Ascending aorta (tissue), 2 donors: Measurements from ENCODE around the gene S100Z. TPM values are rescaled to one million over a fixed set of nuclear protein-coding genes. Genes with fewer than 3 reads are reported as not detected.

ENCODE experiments used
- DNase-seq, 2 donors: peaks; one replicate each; pipeline ENCODE4 v3.0.0-alpha.2; 2019; ENCODE audit warnings: low spot score in 2 of 2
- H3K27ac ChIP-seq, 2 donors: fragments of 200-600 bp; sonication (generic); one replicate each; pipeline ENCODE4 v1.5.1; 2016 to 2017; ENCODE audit warnings: mild to moderate bottlenecking in 1 of 2
- H3K27me3 ChIP-seq: fragments of 200-600 bp; sonication (generic); one replicate; pipeline ENCODE4 v1.5.1; 2017
- H3K36me3 ChIP-seq, 2 donors: fragments of 200-600 bp; sonication (generic); one replicate each; pipeline ENCODE4 v1.5.1; 2016
- H3K4me1 ChIP-seq, 2 donors: fragments of 200-600 bp; sonication (generic); one replicate each; pipeline ENCODE4 v1.5.1; 2016 to 2017; ENCODE audit warnings: mild to moderate bottlenecking in 1 of 2
- H3K4me3 ChIP-seq, 2 donors: fragments of 200-600 bp; sonication (generic); one replicate each; pipeline ENCODE4 v1.5.1; 2016 to 2017; ENCODE audit warnings: mild to moderate bottlenecking in 1 of 2
- H3K9me3 ChIP-seq, 2 donors: fragments of 200-600 bp; sonication (generic); one replicate each; pipeline ENCODE4 v1.5.1; 2016
- intact Hi-C: fragments of 100-400 bp; cut with DNase I; formaldehyde crosslinking; loops from one replicate; pipeline ENCODE4 v1.15.1; 2023
- total RNA-seq: library from RNA; depleted of rRNA; stranded (reverse); fragments of >200 nt; gene quantifications from one replicate; pipeline ENCODE4 v1.1.0, GENCODE V29; 2016
- TF ChIP-seq, protein P1 (sequence below), 3 experiments: fragments of 200-600 bp in 2 of 3; fragments of 450-650 bp in 1 of 3; sonication (generic) in 2 of 3; IDR thresholded peaks; one replicate each; pipeline ENCODE4 v1.5.1; 2016 to 2019; ENCODE audit warnings: antibody characterized with exemption in 3 of 3, mild to moderate bottlenecking in 1 of 3, moderate library complexity in 1 of 3

Gene S100Z
- total RNA-seq: not detected

DNA sequence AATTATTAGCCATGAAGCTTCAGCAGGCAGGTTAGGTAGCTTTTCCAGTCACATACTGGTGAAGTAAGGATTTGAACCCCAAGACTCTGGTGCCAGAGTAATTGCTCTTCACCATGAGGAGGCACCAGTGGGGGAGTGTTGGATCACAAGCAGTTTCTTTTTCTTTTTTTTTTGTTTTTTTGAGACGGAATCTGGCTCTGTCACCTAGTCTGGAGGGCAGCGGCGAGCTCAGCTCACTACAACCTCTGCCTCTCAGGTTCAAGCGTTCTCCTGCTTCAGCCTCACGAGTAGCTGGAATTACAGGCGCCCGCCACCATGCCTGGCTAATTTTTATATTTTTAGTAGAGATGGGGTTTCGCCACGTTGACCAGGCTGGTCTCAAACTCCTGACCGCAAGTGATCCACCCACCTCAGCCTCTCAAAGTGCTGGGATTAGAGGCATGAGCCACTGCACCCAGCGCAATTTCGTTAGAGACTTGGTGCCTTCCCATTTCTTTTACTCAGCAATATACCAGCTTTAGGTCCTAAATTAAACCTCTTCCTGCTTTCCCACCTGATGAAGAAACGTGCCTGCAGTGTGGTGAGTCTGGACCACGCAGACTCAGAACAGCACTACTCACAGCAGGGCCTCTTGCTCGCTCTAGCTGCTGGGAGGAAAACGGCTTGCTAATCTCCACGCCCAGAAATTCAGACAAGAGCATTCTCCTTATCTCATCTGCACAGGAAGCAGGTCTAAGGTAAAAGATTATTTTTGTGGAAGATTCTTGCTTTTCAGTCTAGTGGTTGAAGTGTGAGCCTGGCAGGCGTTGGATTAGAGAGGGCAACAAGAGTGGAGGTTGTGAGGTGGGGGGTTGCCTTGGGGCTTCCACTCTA is at the start of gene S100Z:
Gene S100Z (plus strand): TSS at position 596 of the 873 bp plus-strand sequence. CDS start 25,346 bp downstream, outside the sequence.
- Histone ChIP-seq H3K36me3 (no peaks in the 10 kb centered on the region), H3K9me3 (no peaks in the 10 kb centered on the region), H3K27me3 (no peaks in the 10 kb centered on the region), H3K4me1 (no peaks in the 10 kb centered on the region), H3K4me3 (no peak within 1 kb of the TSS), H3K27ac (no peak within 1 kb of the TSS)
- TF ChIP-seq, protein P1, sequence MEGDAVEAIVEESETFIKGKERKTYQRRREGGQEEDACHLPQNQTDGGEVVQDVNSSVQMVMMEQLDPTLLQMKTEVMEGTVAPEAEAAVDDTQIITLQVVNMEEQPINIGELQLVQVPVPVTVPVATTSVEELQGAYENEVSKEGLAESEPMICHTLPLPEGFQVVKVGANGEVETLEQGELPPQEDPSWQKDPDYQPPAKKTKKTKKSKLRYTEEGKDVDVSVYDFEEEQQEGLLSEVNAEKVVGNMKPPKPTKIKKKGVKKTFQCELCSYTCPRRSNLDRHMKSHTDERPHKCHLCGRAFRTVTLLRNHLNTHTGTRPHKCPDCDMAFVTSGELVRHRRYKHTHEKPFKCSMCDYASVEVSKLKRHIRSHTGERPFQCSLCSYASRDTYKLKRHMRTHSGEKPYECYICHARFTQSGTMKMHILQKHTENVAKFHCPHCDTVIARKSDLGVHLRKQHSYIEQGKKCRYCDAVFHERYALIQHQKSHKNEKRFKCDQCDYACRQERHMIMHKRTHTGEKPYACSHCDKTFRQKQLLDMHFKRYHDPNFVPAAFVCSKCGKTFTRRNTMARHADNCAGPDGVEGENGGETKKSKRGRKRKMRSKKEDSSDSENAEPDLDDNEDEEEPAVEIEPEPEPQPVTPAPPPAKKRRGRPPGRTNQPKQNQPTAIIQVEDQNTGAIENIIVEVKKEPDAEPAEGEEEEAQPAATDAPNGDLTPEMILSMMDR (IDR thresholded peaks at IDR 0.05): no peak
- no peak for DNase-seq
- intact Hi-C loops: no loop called here

DNA sequence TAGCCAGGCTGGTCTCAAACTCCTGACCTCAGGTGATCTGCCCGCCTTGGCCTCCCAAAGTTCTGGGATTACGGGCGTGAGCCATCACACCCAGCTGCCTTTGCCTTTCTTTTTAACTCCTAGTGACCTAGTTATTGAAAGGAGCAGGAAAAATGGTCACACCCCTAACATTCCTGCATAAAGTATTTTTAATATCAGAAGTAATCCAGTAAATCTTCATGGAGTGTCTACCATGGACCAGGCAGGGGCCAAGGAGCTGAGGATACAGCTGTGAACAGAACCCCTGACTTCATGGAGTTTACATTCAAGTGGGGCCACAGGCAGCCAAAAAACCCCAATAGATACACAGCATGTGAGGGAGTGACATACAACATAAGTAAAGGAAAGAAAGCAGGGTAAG is 49.2 kb upstream of the S100Z start:
- Histone ChIP-seq H3K36me3 (no peaks in the 10 kb centered on the region), H3K27ac (no peak overlapping the region), H3K27me3 (no peaks in the 10 kb centered on the region), H3K4me1 (no peaks in the 10 kb centered on the region), H3K9me3 (no peaks in the 10 kb centered on the region), H3K4me3 (no peak overlapping the region)
- intact Hi-C loops: no loop called here
- TF ChIP-seq, protein P1 (IDR thresholded peaks at IDR 0.05): no peak
- no peak for DNase-seq

DNA sequence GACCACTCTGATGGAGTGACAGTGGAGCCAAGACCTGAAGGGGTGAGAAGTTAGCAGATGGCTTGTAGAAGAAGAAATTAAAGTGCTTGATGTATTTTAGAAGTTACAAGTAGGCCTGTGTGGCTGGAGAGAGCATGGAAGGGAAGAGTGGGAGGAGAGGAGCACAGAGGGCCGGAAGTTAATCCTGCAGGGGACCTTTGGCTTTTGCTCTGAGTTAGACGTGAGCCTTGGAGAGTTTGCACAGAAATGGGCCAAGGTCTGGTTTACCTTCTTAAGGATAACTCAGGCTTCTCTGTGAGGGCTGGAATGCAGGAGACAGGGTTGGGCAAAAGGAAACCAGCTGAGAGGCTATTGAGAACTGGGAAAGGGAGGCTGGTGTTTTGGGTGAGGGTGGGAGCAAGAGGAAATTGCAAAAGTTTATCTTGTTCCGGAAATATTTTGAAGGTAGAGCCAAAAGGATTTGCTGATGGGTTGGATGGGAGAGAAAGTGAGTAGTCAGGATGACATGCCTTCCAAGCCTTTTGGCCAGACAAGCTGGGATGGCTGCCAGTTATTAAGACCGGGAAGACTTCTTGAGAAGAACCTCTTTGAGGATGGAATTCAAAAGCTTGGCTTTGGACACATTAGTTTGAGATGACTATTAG is 48.5 kb upstream of the S100Z start:
- DNase-seq: peak in 1 of 2 donors; percentile 72
- no peak overlapping the region for H3K27ac ChIP-seq
- no peaks in the 10 kb centered on the region for H3K36me3 ChIP-seq
- H3K9me3 ChIP-seq: no peaks in the 10 kb centered on the region
- intact Hi-C loops: no loop called here
- no peaks in the 10 kb centered on the region for H3K27me3 ChIP-seq
- no peak overlapping the region for H3K4me3 ChIP-seq
- no peaks in the 10 kb centered on the region for H3K4me1 ChIP-seq
- TF ChIP-seq, protein P1 (IDR thresholded peaks at IDR 0.05): no peak

DNA sequence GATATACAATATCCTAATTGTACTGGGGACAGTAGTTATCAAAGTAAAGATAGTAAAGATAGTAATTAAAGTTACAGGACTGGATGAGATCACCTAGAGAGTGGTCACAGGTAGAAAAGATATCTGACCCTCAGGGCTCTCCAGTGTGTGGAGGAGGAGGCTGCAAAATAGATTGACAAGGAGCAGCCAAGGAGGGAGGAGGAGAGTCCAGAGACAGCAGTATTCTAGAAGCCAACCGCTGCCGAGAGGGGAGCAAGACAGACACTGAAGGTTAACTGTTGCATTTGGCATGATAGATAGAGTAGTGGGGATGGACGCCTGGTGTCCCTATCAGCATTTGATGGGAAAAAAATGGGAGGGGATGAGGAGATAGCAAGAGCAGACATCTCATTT is 48.0 kb upstream of the S100Z start:
- no peaks in the 10 kb centered on the region for H3K36me3 ChIP-seq
- H3K9me3 ChIP-seq: no peaks in the 10 kb centered on the region
- no peaks in the 10 kb centered on the region for H3K27me3 ChIP-seq
- TF ChIP-seq, protein P1 (IDR thresholded peaks at IDR 0.05): no peak
- intact Hi-C loops: no loop called here
- no peak for DNase-seq
- H3K4me3 ChIP-seq: no peak overlapping the region
- no peak overlapping the region for H3K27ac ChIP-seq
- H3K4me1 ChIP-seq: no peaks in the 10 kb centered on the region

DNA sequence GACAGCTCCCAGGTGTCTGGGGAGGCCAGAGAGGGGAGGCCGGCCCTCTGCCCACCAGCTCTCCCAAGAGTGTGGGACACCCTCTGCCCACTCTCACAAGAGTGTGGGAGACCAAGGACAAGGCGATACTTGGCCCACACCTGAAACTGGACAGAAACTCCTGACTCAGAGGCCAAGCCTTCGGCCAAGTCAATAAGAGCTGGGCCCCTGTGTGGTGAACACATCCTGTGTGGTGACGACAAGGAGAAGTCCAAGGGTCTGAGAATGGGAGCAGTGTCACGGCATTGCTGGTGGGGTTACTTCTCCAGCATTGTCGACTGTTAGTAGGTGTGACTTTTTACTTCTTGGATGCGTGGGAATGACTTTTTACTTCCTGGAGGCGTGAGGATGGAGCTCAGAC is 45.5 kb upstream of the S100Z start:
- no peak overlapping the region for H3K27ac ChIP-seq

More for the DNA sequence above, 45.5 kb upstream of the S100Z start:
- Histone ChIP-seq H3K27me3 (no peaks in the 10 kb centered on the region), H3K9me3 (no peaks in the 10 kb centered on the region), H3K4me3 (no peak overlapping the region), H3K36me3 (no peaks in the 10 kb centered on the region), H3K4me1 (no peaks in the 10 kb centered on the region)
- intact Hi-C loops: no loop called here
- DNase-seq: no peak
- TF ChIP-seq, protein P1 (IDR thresholded peaks at IDR 0.05): no peak
